NCI-H345 treated with DMSO at 0.1 percent for 48 hours (cell line): ENCODE measurements around the gene PBX4.

Experiments
- DNase-seq: peaks from one replicate; lab custom pipeline; 2025; ENCODE audit not compliant: unreplicated experiment; lab: John Stamatoyannopoulos, UW

The PBX4 gene

GRCh38 chr19:19541616-19542015 is 76.9 kb downstream of the PBX4 start:
- no peak for DNase-seq

DNA sequence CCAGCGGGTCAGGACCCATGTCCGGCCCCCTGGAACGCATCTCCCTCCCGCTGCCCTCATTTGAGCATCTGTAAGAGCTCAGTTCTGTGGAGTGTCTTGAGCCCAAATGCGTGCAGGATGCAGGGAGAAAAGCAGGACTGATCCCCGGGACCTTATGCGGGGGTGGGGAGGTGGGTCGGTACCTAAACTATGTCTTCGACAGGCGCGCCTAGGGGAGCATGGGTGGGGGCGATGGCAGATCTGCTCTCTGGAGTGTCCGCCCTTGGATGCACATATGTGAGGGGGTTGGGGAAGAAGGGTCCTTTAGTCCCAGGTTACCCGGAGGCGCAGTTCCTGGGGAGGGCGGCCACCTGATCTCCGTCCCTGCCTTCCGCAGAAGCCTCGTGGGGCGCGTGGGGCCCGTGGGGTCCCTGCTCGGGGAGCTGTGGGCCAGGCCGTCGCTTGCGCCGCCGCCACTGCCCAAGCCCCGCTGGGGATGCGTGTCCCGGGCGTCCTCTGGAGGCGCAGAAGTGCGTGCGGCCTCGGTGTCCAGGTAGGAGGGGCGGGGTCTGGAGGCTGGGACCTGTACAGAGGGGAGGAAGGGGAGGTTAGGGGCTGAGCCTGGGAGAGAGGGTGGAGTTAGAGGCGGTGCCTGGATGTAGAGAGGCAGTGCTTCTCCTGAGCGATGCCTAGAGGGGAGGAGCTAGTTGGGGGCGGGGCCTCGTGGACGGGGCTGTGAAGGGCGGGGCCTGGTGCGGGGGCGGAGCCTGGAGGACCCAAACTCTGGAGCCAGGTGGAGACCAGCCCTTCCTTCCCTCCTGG is 77.6 kb downstream of the PBX4 start:
- DNase-seq, result peak; percentile 44

DNA sequence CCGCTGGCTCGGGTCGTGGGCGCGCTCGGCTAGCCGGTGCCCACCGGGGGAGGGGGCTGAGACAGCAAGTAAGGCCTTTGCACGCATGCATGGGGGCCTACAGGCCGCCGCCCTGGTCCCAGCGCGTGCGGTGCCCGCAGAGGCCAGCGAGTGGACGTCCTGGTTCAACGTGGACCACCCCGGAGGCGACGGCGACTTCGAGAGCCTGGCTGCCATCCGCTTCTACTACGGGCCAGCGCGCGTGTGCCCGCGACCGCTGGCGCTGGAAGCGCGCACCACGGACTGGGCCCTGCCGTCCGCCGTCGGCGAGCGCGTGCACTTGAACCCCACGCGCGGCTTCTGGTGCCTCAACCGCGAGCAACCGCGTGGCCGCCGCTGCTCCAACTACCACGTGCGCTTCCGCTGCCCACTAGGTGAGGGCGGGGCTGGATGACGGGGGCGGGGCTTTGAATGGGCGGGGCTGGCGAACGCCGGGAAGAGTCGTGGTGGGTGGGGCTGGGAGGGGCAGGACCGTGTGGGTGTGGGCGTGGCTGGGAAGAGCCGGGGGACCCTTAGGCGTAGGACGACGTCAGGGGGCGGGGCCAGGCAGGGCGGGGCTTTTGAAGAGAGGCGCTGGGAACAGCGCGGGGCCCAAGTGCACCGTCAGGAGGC is 78.3 kb downstream of the PBX4 start:
- no peak for DNase-seq

- DNase-seq, result no peak
These were observed 78.8 kb downstream of the PBX4 start for GRCh38 chr19:19539698-19540063.

GRCh38 chr19:19538785-19539166 is 79.7 kb downstream of the PBX4 start:
- no peak for DNase-seq

DNA sequence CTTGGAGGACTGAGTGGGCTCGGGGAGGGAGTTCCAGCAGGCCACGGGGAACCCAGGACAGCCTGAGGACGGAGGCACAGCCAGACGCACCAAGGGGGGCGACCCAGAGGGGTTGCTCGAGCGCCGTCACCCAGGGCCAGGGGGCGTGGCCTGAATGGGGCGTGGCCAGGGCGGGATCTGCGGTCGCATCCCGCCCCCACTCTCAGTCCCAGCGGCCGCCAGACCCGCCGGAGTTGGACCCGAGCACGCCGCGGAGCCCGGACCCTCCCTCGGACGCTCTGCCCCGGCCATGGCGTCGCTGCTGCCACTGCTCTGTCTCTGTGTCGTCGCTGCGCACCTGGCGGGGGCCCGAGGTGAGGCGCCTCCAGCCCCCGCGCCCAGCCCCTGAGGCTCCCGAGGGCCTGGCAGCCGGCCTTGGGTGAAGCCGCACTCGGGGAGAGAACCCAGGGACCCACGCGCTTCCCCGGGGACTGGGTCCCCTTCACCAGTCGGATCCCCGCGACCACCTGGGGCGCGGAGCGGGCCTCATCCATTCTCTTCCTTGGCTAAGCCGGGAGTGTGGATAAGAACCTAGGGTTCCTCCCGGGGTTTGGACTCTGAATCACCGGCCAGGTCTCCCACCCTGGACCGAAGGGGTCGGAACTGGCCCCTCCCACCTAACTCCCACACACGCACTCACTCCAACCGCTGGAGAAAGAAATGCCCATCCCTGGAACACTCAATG is 80.3 kb downstream of the PBX4 start, which contains the start of gene CILP2:
TSS of gene CILP2 (plus strand) at position 205 of the 724 bp plus-strand sequence. CDS start at position 290, 85 bp downstream.
- no peak for DNase-seq

DNA sequence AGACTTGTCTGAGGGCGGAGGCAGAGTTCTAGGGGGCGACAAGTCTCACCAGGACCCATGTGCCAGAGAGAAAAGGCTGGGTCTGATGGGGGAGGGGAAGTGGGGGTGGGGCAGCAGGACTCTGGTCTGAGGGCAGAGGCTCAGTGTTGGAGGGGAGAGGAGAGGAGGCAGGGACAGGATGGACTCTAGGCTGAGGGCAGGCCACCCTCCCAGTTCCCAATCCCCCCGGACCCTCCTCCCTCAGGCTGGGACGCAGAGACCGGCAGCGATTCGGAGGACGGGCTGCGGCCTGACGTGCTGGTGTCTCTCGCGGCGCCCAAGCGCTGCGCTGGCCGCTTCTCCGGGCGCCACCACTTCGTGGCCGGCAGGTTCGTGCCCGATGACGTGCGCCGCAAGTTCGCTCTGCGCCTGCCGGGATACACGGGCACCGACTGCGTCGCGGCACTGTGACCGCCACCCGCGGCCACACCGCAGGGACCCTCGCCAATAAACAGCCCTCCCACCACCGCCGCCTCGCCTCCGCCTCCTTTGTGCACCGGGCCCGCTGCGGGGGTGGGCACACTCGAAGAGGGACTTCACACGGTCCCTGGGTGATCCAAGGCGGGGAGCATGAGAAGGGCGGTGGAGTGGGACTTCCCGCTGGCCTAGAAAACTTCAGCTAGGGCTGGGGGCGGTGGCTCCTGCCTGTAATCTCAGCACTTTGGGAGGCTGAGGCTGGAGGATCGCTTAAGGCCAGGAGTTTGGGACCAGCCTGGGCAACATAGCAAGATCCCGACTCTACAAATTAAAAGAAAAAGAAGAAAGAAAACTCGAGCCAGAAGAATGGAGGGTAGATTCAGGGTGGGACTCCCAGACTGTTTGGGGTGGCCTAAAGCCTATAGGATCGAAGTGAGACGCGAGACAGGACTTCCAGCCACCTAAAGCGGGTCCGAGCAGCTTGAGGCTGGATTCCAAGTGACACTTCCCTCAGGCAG is 81.1 kb downstream of the PBX4 start:
- no peak for DNase-seq

GRCh38 chr19:19535311-19536191 is 82.9 kb downstream of the PBX4 start:
- no peak for DNase-seq

DNA sequence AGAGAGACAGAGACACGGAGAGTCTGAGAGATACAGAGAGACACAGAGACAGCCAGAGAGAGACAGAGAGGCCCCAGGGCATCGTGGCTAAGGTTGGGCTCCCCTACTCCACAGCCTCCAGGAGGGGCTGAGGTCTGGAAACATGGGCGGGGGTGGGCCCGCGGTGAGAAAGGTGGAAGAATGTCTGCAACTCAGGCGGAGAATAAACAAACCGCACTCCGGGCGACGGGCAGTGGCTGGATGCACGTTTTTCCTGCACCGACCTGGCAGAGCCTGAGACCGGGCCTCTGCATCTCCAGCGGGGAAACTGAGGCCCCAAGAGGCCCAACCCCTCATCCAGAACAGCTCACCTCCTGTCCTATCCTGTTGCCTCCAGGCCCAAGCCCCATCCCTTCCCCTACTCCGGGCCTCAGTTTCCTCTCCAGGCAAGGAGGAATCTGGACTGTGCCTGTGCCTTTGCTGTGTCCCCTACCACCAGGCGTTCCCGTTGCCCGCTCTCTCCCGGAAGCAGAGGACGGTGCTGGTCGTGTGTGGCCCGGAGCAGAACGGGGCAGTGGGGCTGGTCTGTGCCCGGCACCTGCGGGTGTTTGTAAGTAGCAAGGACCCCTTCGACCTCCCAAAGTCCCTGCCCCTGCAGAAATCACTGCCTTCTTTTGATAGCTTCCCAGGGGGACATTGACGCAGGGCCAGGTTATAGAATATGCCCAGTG is 83.8 kb downstream of the PBX4 start:
- no peak for DNase-seq

GRCh38 chr19:19533841-19534240 is 84.6 kb downstream of the PBX4 start:
- no peak for DNase-seq

- no peak for DNase-seq
These were observed 85.4 kb downstream of the PBX4 start for GRCh38 chr19:19532806-19533701.

DNA sequence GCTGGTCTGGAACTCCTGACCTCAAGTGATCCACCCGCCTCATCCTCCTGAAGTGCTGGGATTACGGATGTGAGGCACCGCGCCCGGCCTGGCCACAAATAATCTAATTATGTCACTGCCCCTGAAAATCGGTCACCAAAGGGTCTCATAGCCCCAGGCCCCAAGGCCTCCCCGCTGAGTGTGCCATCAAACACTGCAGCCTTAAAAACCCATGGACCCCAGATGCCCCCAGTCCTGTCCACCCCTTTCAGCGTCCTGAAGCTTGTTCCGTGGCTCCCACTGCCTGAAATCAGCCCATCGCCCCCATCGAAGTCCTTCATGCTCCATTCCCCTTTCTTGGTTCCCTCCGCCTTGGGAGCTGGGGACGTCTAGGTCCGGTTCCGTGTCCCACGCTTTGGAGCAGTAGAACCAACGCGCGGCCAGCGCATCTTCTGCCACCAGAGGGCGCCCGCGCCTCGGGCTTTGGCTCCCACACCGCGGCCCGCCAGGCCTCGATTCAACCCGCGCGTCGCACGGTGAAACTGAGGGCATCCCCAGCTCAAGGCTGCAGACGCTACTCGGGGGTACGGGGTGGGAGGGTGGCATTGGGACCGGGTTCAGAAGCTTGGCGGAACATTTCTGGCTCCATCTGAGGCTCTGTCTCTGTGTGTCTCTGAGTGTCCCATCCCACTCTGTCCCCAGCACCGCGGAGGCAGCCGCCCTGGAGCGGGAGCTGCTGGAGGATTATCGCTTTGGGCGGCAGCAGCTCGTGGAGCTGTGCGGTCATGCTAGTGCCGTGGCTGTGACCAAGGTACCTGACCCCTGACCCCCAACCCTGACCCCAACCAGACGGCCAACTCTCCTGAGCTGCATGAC is 86.3 kb downstream of the PBX4 start:
- no peak for DNase-seq

DNA sequence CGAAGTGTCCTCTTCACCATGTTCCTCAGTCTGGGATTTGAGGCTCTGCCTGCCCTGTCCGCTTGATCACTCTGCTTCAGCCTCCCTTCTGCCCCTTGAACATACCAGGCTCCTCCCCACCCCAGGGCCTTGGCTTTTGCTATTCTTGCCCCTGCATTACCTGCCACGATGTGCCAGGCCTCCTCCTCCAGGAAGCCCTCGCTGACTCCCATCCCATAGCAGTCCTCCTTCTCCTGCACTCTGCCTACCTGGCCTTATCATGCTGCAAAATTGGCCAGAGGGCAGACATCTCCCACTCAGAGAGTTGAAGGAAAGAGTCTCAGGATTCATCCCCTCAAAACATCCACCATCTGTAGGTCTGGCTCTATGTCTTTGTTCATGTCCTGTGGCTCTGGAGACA is 87.6 kb downstream of the PBX4 start:
- DNase-seq, result no peak

DNA sequence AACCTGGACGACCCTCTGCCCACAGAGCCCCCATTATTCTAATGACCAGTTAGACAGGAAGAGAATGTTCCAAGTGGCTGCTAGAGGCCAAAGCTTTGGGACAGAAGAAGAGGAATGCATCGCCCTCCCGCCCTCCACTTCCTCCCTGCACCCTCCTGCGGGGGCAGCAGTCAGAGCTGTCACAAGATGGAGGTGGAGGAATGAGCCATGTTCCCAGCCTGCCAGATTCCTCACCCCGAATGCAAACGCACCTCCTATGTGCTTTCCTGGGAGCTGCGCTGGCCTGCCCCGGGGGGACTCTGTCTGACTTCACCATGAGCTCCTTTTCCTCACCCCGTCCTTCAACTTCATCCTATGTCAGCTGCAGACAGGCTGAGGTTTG is 88.1 kb downstream of the PBX4 start:
- no peak for DNase-seq

DNA sequence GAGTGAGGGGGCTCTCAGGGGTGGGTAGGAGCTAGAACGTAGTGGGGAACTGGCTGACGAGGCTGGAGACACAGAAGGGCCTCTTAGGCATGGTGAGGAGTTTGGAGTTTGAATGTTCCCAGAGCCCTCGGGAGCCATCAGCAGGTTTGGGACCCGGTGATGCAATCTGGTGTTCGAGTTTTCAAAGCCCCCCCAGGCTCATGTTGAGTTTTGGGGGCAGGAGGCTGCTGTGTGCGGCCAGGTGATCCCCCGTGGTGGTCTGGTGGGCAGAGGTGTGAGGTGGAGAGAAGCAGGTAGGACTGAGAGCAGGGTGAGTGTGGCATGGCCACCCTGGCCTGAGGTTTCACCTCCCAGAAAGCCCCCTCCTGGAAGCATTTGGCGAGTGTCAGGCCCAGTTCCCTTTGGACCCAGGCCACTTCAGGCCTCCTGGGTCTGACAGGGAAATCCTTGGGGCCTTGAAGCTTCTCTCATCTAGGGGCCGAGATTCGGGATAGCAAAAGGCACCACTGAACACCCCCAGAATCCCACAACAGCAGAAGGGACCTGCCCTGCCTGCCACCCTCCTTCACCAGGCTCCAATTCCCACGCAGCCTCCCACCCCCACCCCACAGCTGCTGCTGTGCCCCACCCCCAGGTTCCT is 88.6 kb downstream of the PBX4 start:
- no peak for DNase-seq

DNA sequence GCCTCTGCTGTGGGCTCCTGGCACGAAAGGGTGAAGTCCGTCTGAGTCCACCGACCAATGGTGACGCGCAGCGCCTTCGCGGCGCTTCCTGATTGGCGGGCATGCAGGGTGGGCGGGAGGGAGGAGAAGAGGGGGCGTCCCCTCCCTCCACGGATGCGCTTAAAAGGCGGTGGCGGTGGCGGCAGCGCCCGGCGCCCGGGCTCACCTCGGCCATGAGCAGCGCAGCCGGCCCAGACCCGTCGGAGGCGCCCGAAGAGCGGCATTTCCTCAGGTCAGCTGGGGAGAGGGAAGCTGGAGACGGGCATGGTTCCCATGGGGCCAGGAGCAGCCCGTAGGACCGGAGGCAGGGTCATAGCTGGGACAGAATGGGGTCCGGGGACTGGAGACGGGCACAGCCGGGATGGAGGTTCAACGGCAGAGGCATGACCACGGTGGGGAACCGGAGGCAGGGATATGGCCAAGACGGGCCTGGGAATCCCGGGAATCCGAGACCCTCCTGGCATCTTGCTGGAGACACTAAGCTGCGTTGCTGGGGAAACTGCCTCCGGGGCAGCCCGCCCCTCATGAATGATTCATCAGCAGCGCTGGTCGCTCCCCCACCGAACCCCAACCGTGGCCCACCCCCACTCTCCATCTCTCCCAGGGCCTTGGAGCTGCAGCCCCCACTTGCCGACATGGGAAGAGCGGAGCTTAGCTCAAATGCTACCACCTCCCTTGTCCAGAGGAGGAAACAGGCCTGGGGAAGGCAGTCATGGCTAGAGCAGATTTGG is 89.6 kb downstream of the PBX4 start, which contains the start of gene YJEFN3:
TSS of gene YJEFN3 (plus strand) at position 191 of the 770 bp plus-strand sequence. CDS start at position 213, 22 bp downstream.
- DNase-seq, result no peak
